Measurements from ENCODE around the gene ISG20. TPM values are rescaled to one million over a fixed set of nuclear protein-coding genes. Genes with fewer than 3 reads are reported as not detected.

The ISG20 gene
- total and polyA plus RNA-seq, 2 of the 8 experiments (the other 6 are each of a cell fraction or from before 2014, with no cell fraction given): 2.9 to 5.2 TPM

- TF ChIP-seq CHD7 (IDR thresholded peaks at IDR 0.05; ENCODE audit: insufficient replicate concordance, low read length) (no peak), ZNF274 (IDR thresholded peaks at IDR 0.05; ENCODE audit: borderline replicate concordance, extremely low read depth, low read length) (no peak)
Observed at GRCh38 chr15:88655103-88655553, 16.3 kb downstream of the ISG20 start (continued).
